ENCODE results near the gene DTX1. TPM values are rescaled to one million over a fixed set of nuclear protein-coding genes. Genes with fewer than 3 reads are reported as not detected.

Gene DTX1
- total and polyA plus RNA-seq, 2 of the 8 experiments (the other 6 are each of a cell fraction or from before 2014, with no cell fraction given), result 4.7 to 6.9 TPM

- TF ChIP-seq ATF2 (IDR thresholded peaks at IDR 0.05; ENCODE audit: low read length) (no peak), SAP30 (IDR thresholded peaks at IDR 0.05; ENCODE audit: insufficient read depth, insufficient replicate concordance, low read length) (no peak), ATF3 (IDR thresholded peaks at IDR 0.05; ENCODE audit: insufficient read depth, low read depth, low read length) (no peak), MAX (IDR thresholded peaks at IDR 0.05) (no peak), GABPA (IDR thresholded peaks at IDR 0.05; ENCODE audit: borderline replicate concordance, insufficient read depth, low read length) (no peak)
These were observed 81.6 kb downstream of the DTX1 start (continued) for GRCh38 chr12:113137861-113138783.
